Activated naive CD4-positive, alpha-beta T cell treated with anti-CD3 and anti-CD28 coated beads, Interleukin-2, amount 50 U/mL, for 72 hours (primary cell): ENCODE measurements around the gene MAGEA9. TPM values are rescaled to one million over a fixed set of nuclear protein-coding genes. Genes with fewer than 3 reads are reported as not detected.
"Not testable (repeated sequence)": the region's sequence is repeated elsewhere in the genome, so short reads cannot be mapped to it uniquely, and the experiment has no call there.

Experiments used
- ATAC-seq, 2 donors: fragments of 150-1000 bp; cut with Tn5 transposase; 2 replicates each; pipeline ENCODE4 v1.10.0; 2021; ENCODE audit warnings: mild to moderate bottlenecking in 2 of 2, moderate library complexity in 2 of 2
- DNase-seq, 2 donors: peaks; one replicate each; pipeline ENCODE4 v3.0.0; 2021 to 2022; ENCODE audit warnings: low spot score in 2 of 2
- H3K27ac Mint-ChIP-seq, 2 donors: one replicate each; pipeline ENCODE4 v1.8.0; 2022; ENCODE audit warnings: mild to moderate bottlenecking in 2 of 2, mixed read lengths in 2 of 2
- H3K36me3 Mint-ChIP-seq, 2 donors: one replicate each; pipeline ENCODE4 v1.8.0; 2022; ENCODE audit warnings: mixed read lengths in 2 of 2
- H3K9me3 Mint-ChIP-seq, 2 donors: one replicate each; pipeline ENCODE4 v1.8.0; 2022; ENCODE audit warnings: mixed read lengths in 2 of 2
- total RNA-seq, 2 donors: library from RNA; stranded (reverse); gene quantifications; one replicate each; pipeline ENCODE4 v1.2.3, GENCODE V29; 2022

Gene MAGEA9, protein sequence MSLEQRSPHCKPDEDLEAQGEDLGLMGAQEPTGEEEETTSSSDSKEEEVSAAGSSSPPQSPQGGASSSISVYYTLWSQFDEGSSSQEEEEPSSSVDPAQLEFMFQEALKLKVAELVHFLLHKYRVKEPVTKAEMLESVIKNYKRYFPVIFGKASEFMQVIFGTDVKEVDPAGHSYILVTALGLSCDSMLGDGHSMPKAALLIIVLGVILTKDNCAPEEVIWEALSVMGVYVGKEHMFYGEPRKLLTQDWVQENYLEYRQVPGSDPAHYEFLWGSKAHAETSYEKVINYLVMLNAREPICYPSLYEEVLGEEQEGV
- total RNA-seq: not detected

DNA sequence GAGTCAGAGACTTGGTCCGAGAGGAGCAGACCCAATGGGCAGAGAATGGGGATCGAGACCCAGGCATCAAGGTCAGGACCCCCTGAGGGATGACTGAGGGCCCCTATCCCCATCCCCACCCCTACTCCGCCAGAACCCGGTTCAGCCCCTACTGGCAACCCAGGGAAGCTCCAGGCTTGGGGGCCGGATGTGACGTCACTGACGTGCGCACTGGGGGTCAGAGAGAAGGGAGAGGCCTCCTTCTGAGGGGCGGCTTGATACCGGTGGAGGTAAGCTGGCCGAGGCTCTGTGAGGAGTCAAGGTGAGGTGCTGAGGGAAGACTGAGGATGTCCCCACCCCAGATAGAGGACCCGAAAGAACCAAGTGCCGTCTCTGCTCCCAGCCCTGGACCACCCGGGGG is at the start of gene MAGEA9:
Gene MAGEA9, plus strand, starts transcription at position 204 of the 400 bp plus-strand sequence. CDS start 4,281 bp downstream, outside the sequence.
- ATAC-seq, H3K36me3 Mint-ChIP-seq, H3K9me3 Mint-ChIP-seq, DNase-seq, H3K27ac Mint-ChIP-seq: not testable (repeated sequence)

GRCh38 chrX:149742269-149742668 is 39.5 kb upstream of the MAGEA9 start:
- not testable (repeated sequence) for H3K9me3 Mint-ChIP-seq

DNA sequence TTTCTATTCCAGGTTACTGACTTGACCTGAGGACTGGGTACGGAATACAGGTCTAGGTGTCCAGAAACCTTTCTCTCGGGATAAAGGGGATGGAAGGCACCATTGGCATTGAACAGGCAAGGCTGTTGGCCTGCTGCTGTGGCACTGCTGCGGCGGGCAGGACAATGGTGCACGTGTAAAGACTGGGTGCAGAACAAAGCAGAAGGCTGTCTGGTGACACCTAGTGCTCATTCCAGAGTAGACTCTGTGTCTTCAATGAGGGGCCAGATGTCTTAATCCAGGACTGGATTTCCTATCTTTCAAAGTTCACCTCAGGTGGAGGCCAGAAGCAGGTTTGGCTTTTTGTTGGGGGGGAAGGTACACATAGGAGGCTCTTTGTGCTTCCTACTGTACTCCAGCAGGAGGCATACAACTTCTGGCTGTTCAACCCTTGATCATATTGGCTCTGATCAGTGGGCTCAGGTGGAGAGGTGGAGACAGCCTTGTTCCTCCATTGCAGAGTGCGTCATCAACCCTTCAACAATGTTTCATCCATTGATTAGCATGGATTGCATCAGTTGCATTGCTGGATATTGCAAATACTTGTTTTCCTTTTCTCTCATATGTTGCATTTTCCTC is 35.2 kb upstream of the MAGEA9 start:
- not testable (repeated sequence) for H3K27ac Mint-ChIP-seq, H3K36me3 Mint-ChIP-seq, ATAC-seq

More at GRCh38 chrX:149742269-149742668, 39.5 kb upstream of the MAGEA9 start:
- not testable (repeated sequence) for H3K27ac Mint-ChIP-seq, H3K36me3 Mint-ChIP-seq, DNase-seq, ATAC-seq

DNA sequence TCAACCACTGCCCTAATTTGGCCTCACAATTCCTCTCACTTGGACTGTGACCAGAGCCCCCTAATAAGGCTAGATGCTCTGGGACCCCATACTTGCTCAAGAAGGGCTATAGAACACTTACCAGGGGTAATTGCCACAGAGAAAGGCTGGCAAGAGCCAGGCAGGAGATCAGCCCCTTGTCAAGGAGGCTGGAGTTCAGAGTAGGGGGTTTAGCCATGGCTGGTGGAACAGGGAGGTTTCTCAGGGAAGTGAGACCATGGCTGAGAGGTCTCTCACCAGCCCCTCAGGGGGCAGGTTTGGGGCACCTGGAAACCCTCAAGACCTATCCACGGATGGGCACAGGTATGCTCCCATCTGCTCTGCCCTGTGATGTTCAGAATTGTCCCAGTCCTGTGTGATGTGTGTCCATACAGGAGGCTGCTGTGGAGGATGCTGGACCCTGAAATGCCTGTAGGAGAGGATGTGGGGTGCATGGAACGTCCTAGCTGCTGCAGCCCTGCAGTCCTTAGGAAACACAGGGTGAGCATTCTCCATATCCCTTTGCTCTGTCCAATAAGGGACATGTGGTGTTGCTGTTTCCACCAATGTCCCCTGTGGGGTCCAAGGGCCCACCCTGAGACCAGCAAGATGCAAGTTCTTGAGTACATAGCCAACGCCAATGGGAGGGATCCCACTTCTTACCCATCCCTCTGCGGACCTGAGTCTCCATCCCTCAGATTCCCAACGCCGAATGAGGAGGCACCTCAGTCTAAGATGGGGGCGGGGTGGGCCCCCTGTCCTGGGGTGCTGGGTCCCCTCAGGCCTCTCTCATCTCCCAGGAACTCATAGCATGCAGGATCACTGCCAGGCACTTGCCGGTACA is 24.3 kb upstream of the MAGEA9 start:
- ATAC-seq (no peak), DNase-seq (no peak)
- H3K36me3 Mint-ChIP-seq: no peaks in the 10 kb centered on the region
- no peaks in the 10 kb centered on the region for H3K9me3 Mint-ChIP-seq
- H3K27ac Mint-ChIP-seq: no peak overlapping the region

More for the DNA sequence above, 35.2 kb upstream of the MAGEA9 start:
- H3K9me3 Mint-ChIP-seq, DNase-seq: not testable (repeated sequence)

GRCh38 chrX:149758068-149758714 is 23.5 kb upstream of the MAGEA9 start:
- no peaks in the 10 kb centered on the region for H3K9me3 Mint-ChIP-seq
- H3K27ac Mint-ChIP-seq: no peak overlapping the region
- DNase-seq (no peak), ATAC-seq (no peak)
- H3K36me3 Mint-ChIP-seq: no peaks in the 10 kb centered on the region

DNA sequence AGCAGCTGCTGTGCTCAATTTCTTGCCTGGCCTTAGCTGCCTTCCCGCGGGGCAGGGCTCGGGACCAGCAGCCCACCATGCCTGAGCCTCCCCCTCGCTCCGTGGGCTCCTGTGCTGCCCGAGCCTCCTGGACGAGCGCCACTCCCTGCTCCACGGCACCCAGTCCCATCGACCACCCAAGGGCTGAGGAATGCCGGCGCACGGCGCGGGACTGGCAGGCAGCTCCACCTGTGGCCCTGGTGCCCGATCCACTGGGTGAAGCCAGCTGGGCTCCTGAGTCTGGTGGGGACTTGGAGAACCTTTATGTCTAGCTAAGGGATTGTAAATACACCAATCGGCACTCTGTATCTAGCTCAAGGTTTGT is 23.0 kb upstream of the MAGEA9 start:
- not testable (repeated sequence) for H3K27ac Mint-ChIP-seq, H3K36me3 Mint-ChIP-seq, DNase-seq, H3K9me3 Mint-ChIP-seq, ATAC-seq

DNA sequence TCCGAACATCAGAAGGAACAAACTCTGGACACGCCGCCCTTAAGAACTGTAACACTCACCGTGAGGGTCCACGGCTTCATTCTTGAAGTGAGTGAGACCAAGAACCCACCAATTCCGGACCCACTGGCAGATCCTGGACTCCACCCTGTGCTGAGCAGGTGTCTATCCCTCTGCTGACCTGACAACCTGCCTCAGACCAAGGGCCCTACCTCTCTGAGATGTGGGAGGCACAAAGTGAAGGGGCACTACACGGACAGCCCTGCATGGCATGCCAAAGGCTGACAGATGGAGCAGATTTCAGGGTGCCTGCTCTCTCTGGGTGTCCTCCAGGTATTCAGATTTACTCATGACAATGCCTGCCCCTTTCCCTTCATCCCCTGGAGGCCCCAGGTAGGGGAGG is 21.9 kb upstream of the MAGEA9 start:
- Mint-ChIP-seq H3K27ac (no peak overlapping the region), H3K9me3 (no peaks in the 10 kb centered on the region), H3K36me3 (no peaks in the 10 kb centered on the region)
- DNase-seq (no peak), ATAC-seq (no peak)

GRCh38 chrX:149760965-149761364 is 20.8 kb upstream of the MAGEA9 start:
- H3K9me3 Mint-ChIP-seq: no peaks in the 10 kb centered on the region
- no peak for DNase-seq
- no peaks in the 10 kb centered on the region for H3K36me3 Mint-ChIP-seq
- H3K27ac Mint-ChIP-seq: no peak overlapping the region
- no peak for ATAC-seq

DNA sequence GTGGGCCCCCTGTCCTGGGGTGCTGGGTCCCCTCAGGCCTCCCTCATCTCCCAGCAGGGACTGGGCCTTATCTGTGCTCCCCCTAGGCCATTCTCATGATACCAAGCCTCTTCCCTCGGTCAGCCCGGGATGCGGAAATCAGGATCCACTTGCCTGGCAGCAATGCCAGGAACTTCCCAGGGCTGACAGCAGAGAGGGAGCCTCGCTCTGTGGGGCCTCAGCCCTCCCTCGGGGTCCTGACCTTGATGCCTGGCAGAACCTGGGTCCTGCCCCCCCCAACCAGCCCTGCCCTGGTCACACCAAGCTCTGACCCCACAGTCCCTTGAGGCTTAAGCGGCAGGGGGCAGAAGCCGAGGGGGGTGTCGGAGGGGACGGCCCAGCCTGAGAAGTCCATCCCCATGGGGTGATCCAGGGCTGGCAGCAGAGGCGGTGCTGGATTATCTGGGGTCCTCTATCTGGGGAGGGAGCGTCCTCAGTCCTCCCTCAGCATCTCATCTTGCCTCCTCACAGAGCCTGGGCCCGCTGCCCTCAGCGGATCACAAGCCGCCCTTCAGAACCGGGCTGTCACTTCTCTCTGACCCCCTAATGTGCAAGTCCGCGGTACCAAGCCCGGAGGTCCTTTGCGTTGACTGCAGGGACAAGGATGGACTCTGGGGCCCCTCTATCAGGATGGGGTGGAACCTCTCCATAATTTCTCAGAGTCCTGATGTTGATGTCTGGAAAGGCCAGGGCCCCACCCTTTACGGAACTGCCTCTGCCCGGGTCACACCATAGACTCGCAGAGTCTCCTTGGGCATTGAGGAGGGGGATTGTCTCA is 19.7 kb upstream of the MAGEA9 start:
- not testable (repeated sequence) for DNase-seq, H3K27ac Mint-ChIP-seq, H3K9me3 Mint-ChIP-seq, H3K36me3 Mint-ChIP-seq, ATAC-seq

DNA sequence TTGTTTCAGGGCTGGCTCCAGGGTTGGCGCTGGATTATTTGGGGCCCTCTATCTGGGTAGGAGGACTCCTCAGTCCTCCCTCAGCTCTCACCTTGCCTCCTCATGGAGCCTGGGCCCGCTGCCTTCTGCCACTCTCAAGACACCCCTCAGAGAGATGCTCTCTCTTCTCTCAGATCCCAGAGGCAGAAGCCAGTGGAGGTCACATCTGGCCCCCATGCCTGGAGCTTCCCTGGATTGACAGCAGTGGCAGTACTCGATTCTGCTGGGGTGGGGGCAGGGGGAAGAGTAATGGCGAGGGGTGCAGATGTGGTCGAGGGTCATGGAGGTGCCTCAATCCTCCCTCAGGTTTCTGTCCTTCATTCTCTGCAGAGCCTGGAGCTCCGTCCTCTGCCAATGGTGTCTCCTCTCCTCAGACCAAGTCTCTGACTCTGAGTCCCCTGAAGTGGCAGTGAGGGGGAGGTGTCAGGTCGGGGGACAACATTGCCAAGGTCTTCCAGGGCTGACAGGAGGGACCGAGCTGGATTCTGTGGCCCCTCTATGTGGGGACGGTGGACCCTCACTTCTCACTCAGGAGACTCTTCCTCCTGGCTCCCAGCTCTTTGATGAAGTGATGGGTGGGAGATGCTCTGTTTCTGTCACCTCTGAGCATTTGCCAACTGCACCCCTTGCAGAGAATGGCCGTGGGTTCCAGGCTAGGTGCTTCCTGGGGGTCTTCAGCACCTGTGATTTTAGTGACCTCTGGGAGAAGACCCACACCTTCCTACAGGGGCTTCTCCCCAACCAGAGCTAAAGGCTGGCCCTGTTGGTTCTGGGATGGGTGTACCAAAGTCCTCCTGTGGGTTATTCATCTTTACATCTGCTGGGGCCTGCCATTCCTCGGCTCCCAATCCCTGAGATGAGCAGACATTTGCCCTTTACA is 18.8 kb upstream of the MAGEA9 start:
- DNase-seq (no peak), ATAC-seq (no peak)
- Mint-ChIP-seq H3K9me3 (no peaks in the 10 kb centered on the region), H3K27ac (peak overlapping the region in 1 of 2 donors; percentile 44), H3K36me3 (no peaks in the 10 kb centered on the region)

DNA sequence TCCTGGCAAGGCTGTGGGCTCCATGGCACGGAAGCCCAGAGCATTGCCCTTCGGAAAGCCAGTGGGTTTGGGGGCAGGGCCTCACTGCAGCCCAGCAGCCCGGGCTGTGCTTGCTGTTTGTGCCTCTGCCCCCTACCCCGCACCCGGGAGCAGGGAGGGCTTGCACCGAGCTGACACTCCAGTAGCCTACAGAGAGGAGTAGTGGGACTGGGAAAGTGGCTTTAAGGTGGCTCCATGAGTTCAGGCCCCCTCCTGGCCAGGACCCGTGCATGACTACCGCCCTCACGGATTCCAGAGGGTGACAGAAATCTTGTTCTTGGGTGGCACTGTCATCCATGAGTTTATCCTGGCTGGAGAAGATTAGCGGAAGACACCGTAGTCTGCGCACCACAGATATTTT is 11.4 kb upstream of the MAGEA9 start:
- not testable (repeated sequence) for H3K9me3 Mint-ChIP-seq, H3K36me3 Mint-ChIP-seq, H3K27ac Mint-ChIP-seq, ATAC-seq, DNase-seq

GRCh38 chrX:149773026-149773425 is 8.7 kb upstream of the MAGEA9 start:
- not testable (repeated sequence) for ATAC-seq, DNase-seq, H3K9me3 Mint-ChIP-seq, H3K27ac Mint-ChIP-seq, H3K36me3 Mint-ChIP-seq

- H3K27ac Mint-ChIP-seq, ATAC-seq, H3K9me3 Mint-ChIP-seq: not testable (repeated sequence)
Observed at GRCh38 chrX:149773768-149774167, 8.0 kb upstream of the MAGEA9 start, which contains the start of gene HSFX1. Gene HSFX1 (plus strand): TSS chrX:149774068. CDS start chrX:149774682, 614 bp downstream.

GRCh38 chrX:149777999-149778398 is 3.7 kb upstream of the MAGEA9 start:
- not testable (repeated sequence) for H3K27ac Mint-ChIP-seq, H3K36me3 Mint-ChIP-seq, ATAC-seq, H3K9me3 Mint-ChIP-seq, DNase-seq

More at GRCh38 chrX:149773768-149774167, 8.0 kb upstream of the MAGEA9 start, which contains the start of gene HSFX1:
- not testable (repeated sequence) for DNase-seq, H3K36me3 Mint-ChIP-seq

- not testable (repeated sequence) for H3K27ac Mint-ChIP-seq
Observed at GRCh38 chrX:149795531-149795930, 13.8 kb downstream of the MAGEA9 start.

More at GRCh38 chrX:149795531-149795930, 13.8 kb downstream of the MAGEA9 start:
- peak; percentile 98 for ATAC-seq
- not testable (repeated sequence) for H3K36me3 Mint-ChIP-seq, DNase-seq, H3K9me3 Mint-ChIP-seq
